HG03439 (cell line): ENCODE data around the gene DGKG.

Experiments
- ATAC-seq: cut with Tn5 transposase; IDR thresholded peaks from one replicate; pipeline ENCODE4 v1.9.1; 2021; ENCODE audit warnings: mild to moderate bottlenecking, moderate library complexity; ENCODE audit not compliant: unreplicated experiment

Gene DGKG

GRCh38 chr3:186281176-186281575 is 80.9 kb downstream of the DGKG start:
- no peak for ATAC-seq

GRCh38 chr3:186280737-186281136 is 81.3 kb downstream of the DGKG start:
- no peak for ATAC-seq

GRCh38 chr3:186277268-186277909 is 84.6 kb downstream of the DGKG start:
- no peak for ATAC-seq

GRCh38 chr3:186275436-186275835 is 86.6 kb downstream of the DGKG start:
- ATAC-seq, result no peak

GRCh38 chr3:186273586-186273985 is 88.4 kb downstream of the DGKG start:
- ATAC-seq, result no peak

DNA sequence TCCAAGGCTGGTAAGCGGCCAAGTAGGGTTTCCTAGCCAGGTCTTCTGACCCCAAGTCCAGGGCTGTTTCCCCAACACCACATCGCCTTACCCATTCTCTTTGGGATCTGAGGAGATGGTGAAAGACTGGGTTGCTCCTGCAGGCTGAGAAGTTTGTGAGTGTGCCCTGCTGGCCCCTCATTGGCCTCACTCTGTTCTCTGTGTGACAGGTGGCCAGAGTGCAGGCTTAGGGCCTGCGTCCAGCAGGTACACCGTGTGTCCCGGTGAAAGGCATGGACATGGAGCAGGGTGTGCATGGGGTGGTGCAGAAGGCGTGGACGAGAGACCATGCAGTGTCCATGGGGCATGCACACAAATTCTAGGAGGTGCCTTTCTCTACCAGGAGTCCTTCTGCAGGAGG is 91.3 kb downstream of the DGKG start:
- ATAC-seq, result no peak

- no peak for ATAC-seq
These were observed 93.2 kb downstream of the DGKG start for GRCh38 chr3:186268616-186269448.

DNA sequence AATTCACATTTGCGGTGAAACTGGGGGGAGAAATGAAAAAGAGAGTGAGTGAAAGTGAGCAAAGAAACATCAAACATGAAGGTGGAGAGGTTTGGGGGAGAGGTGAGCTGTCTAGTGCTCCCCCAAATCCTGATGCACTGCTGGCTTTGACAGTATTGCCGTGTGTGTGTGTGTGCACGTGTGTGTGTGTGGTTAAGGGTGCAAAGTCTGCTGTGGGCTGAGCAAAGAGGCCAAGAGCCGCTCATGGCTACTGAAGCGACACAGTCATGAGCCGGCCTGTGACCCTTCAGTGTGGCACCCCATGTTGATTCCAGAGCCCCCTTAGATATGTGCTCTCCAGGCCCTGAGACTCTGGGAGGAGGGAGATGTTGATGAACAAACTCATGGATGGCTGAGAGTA is 94.3 kb downstream of the DGKG start:
- ATAC-seq, result no peak

- ATAC-seq, result no peak
These were observed 97.2 kb downstream of the DGKG start for GRCh38 chr3:186264608-186265400.

DNA sequence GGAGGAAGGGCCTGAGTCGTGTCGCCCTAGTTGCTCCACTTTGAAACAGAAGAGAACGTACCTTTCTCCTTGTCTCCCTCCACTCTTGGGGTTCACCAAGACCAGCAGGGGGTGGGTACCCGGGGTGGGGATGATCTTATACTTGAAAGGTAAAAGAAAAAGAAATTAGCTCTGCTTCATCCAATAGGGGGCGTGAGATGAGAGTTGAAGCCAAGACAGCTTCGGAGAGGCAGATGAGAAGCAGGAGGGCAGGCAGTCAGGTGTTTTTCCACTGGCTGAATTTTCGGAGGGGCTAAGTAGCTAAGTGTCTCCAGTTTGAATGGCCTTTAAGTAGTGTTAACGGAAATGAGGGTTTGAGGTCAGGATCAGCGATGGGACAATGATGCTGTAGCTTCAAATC is 100.4 kb downstream of the DGKG start:
- ATAC-seq, result no peak

DNA sequence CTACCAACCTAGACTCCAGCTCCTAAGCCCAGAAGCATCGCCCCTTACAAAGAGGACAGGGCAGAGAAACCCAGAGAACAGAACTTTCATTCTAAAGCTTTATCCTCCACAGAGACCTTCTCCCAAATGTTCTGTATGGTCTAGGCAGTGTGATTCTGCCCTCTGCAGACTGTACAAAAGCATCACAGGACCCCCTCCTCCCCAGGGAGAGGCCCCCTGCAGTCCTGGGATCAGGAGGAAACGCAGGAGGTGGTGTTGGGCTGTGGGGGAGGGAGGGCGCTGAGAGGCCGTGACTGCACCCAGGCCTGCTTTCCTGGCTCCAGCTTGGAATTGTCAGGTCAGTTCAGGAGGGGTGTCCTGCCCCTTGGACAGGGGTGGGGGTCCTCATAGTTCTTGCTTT is 101.3 kb downstream of the DGKG start:
- ATAC-seq, result no peak

- peak; percentile 51 for ATAC-seq
These were observed 102.2 kb downstream of the DGKG start for GRCh38 chr3:186259612-186260383.

GRCh38 chr3:186258968-186259367 is 103.1 kb downstream of the DGKG start:
- no peak for ATAC-seq

DNA sequence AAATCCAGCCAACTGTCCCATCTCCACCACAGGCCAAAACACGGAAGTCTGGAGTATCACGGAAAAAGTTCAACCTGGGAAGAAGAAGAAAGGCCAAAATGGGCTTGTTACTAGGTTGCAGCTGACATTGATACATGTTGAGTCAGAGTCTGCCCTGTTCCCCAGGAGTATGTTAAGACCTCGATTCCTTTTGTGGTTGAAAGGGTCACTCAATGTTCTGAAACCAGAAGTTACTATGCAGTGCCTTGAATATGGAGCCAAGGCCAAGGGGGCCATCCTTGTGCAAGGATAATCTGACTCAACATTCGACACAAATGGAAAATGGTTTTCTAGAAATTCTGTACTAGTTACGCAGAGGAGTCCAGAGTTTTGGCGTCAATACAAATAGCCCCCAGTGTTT is 104.2 kb downstream of the DGKG start:
- no peak for ATAC-seq

DNA sequence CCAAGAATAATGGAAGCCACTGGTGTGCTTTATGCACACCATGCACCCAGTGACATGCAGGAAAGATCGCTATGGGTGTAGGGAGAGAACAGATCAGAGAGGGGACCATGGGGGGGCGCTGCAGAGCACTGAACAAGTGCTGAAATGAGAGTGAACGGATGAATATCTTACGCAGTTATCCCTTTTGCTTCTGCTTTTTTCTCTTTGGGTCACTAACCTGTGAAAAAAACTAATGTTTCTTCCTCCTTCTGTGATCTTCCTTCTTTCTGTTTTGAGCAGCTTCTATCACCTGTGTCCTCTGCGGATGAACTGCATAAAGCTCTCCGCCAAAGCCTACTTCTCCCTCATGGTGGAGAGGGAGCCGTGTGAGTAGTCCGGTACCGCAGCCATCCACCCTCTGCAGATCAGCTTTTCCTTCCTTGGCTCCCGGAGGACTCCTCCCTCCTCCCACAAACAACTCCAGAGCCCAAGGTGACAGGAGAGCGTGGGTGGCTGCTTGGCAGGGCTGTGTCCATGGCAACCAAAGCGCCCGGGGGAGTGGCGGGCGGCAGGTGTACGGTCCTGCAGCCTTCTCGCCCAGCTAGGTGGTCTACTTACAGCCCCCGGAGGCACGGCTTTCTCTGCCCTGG is 106.2 kb downstream of the DGKG start:
- ATAC-seq, result no peak

GRCh38 chr3:186254676-186255650 is 107.1 kb downstream of the DGKG start:
- ATAC-seq, result peak; percentile 72

GRCh38 chr3:186251948-186252619 is 110.0 kb downstream of the DGKG start:
- no peak for ATAC-seq

GRCh38 chr3:186248850-186249249 is 113.2 kb downstream of the DGKG start:
- ATAC-seq, result no peak
